GM23248 (cell line): ENCODE data around the gene SLC35F3. TPM values are rescaled to one million over a fixed set of nuclear protein-coding genes. Genes with fewer than 3 reads are reported as not detected.

Experiments
- DNase-seq: peaks from one replicate; pipeline ENCODE4 v3.0.0-alpha.2; 2015
- H2AFZ ChIP-seq: fragments of 200-600 bp; sonication (generic); 2 replicates; pipeline ENCODE4 v1.6.1; 2016; ENCODE audit warnings: antibody characterized with exemption
- H3F3A ChIP-seq: fragments of 200-600 bp; sonication (generic); 2 replicates; pipeline ENCODE4 v1.6.1; 2016; ENCODE audit warnings: mild to moderate bottlenecking, antibody characterized with exemption, mixed run types; ENCODE audit not compliant: insufficient read depth
- H3K27ac ChIP-seq: fragments of 200-600 bp; sonication (generic); 2 replicates; pipeline ENCODE4 v1.5.1; 2016; ENCODE audit warnings: mild to moderate bottlenecking
- H3K27me3 ChIP-seq: fragments of 200-600 bp; sonication (generic); replicated peaks from 2 replicates; pipeline ENCODE4 v1.6.1; 2016; ENCODE audit warnings: mild to moderate bottlenecking; ENCODE audit not compliant: insufficient read depth
- H3K36me3 ChIP-seq: fragments of 200-600 bp; sonication (generic); 2 replicates; pipeline ENCODE4 v1.6.1; 2016; ENCODE audit warnings: low read depth, mild to moderate bottlenecking
- H3K4me1 ChIP-seq: fragments of 200-600 bp; sonication (generic); 2 replicates; pipeline ENCODE4 v1.6.1; 2016; ENCODE audit warnings: mild to moderate bottlenecking; ENCODE audit not compliant: insufficient read depth
- H3K4me2 ChIP-seq: fragments of 200-600 bp; sonication (generic); one replicate; pipeline ENCODE4 v1.6.1; 2016; ENCODE audit warnings: mild to moderate bottlenecking; ENCODE audit not compliant: unreplicated experiment
- H3K4me3 ChIP-seq: fragments of 200-600 bp; sonication (generic); 2 replicates; pipeline ENCODE4 v1.5.1; 2016; ENCODE audit warnings: mild to moderate bottlenecking
- H3K79me2 ChIP-seq: fragments of 200-600 bp; sonication (generic); 2 replicates; pipeline ENCODE4 v1.6.1; 2016; ENCODE audit warnings: mild to moderate bottlenecking; ENCODE audit not compliant: insufficient read depth
- H3K9ac ChIP-seq: fragments of 200-600 bp; sonication (generic); 2 replicates; pipeline ENCODE4 v1.6.1; 2016; ENCODE audit warnings: mild to moderate bottlenecking
- H3K9me2 ChIP-seq: fragments of 200-600 bp; sonication (generic); 2 replicates; pipeline ENCODE4 v1.6.1; 2016; ENCODE audit warnings: mixed run types, mild to moderate bottlenecking, moderate library complexity; ENCODE audit not compliant: insufficient read depth
- H3K9me3 ChIP-seq: fragments of 200-600 bp; sonication (generic); one replicate; pipeline ENCODE4 v1.6.1; 2017; ENCODE audit warnings: low read depth
- H4K20me1 ChIP-seq: fragments of 200-600 bp; sonication (generic); 2 replicates; pipeline ENCODE4 v1.6.0; 2016; ENCODE audit not compliant: insufficient read depth
- EZH2 ChIP-seq: fragments of 200-600 bp; sonication (generic); IDR thresholded peaks from 2 replicates; pipeline ENCODE4 v1.6.1; 2018; ENCODE audit warnings: antibody characterized with exemption, mild to moderate bottlenecking; ENCODE audit not compliant: insufficient read depth, poor library complexity, severe bottlenecking
- EZH2phosphoT487 ChIP-seq: fragments of 200-600 bp; sonication (generic); IDR thresholded peaks from 2 replicates; pipeline ENCODE4 v1.6.1; 2018; ENCODE audit warnings: antibody characterized with exemption, moderate library complexity, mild to moderate bottlenecking, low read depth; ENCODE audit not compliant: insufficient read depth
- WGBS, 2 experiments: methylation state at CpG; one replicate each; pipeline ENCODE4 v1.1.6; 2015 to 2017; ENCODE audit warnings: low lambda C conversion rate in 2 of 2, low coverage in 1 of 2; ENCODE audit errors: missing lambda C conversion rate in 2 of 2; 5-methylcytosine and 5-hydroxymethylcytosine counted together
- in situ Hi-C: fragments of 300-500 bp; cut with MboI; formaldehyde crosslinking; loops from 2 replicates; pipeline ENCODE4 v1.15.0; 2020
- polyA plus RNA-seq: library from polyadenylated mRNA; unstranded; fragments of >200 nt; fragmentation: Nextera tagmentation; extraction: Ambion mirVana; gene quantifications from 2 replicates; pipeline ENCODE4 v1.2.1, GENCODE V29; 2016
- total RNA-seq: library from RNA; depleted of rRNA; stranded (reverse); fragments of >200 nt; shearing (Covaris generic); gene quantifications from 2 replicates; pipeline ENCODE4 v1.2.3, GENCODE V29; 2014

The SLC35F3 gene
- total and polyA plus RNA-seq, 2 experiments from 2014 or later: 0.43 to 1.3 TPM

- Histone ChIP-seq H2AFZ (no peak overlapping the region), H3K4me2 (no peak overlapping the region), H3F3A (peaks cover 13% of the 10 kb centered on the region; the same call in 1 of the 2 replicates), H3K27me3 (peaks cover 4% of the 10 kb centered on the region), H3K36me3 (no peaks in the 10 kb centered on the region), H3K79me2 (no peaks in the 10 kb centered on the region), H3K4me1 (peaks cover 14% of the 10 kb centered on the region), H4K20me1 (no peaks in the 10 kb centered on the region), H3K4me3 (no peak overlapping the region), H3K9ac (no peak overlapping the region), H3K9me2 (no peaks in the 10 kb centered on the region), H3K9me3 (no peaks in the 10 kb centered on the region), H3K27ac (no peak overlapping the region)
- DNase-seq: no peak
- in situ Hi-C loops: no loop called here
- WGBS, 2 experiments: 79 to 86% methylated on average over 18 of the region's 18 CpGs
- TF ChIP-seq EZH2phosphoT487 (no peak), EZH2 (no peak)
These were observed 412.0 kb downstream of the SLC35F3 start for GRCh38 chr1:234316486-234316885.

- Histone ChIP-seq H3K4me3 (no peak overlapping the region), H4K20me1 (no peaks in the 10 kb centered on the region), H3K79me2 (no peaks in the 10 kb centered on the region), H3K4me1 (peaks cover 14% of the 10 kb centered on the region), H3K9ac (no peak overlapping the region), H2AFZ (no peak overlapping the region), H3K4me2 (no peak overlapping the region), H3K9me3 (no peaks in the 10 kb centered on the region), H3K9me2 (no peaks in the 10 kb centered on the region), H3K27ac (no peak overlapping the region), H3K27me3 (peaks cover 4% of the 10 kb centered on the region), H3K36me3 (no peaks in the 10 kb centered on the region), H3F3A (peaks cover 13% of the 10 kb centered on the region; the same call in 1 of the 2 replicates)
- TF ChIP-seq EZH2 (no peak), EZH2phosphoT487 (no peak)
- in situ Hi-C loops: no loop called here
- DNase-seq: no peak
- WGBS, 2 experiments: 52 to 54% methylated on average over 6 of the region's 6 CpGs
These were observed 412.5 kb downstream of the SLC35F3 start for GRCh38 chr1:234316937-234317336.

DNA sequence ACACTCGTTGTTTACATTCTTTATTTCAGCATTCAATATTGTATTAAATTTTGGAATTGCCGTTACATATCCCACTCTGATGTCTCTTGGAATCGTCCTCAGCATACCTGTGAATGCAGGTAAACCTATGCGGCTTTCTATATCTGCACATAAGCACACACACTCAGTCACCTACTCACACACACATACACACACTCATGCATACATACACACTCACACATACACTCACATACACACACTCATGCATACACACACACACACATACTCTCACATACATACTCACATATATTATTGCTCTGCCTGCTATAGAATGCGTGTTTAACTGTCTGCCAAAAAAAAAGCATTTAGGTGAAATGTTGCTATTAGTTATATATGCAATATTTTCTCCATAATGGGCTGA is 415.6 kb downstream of the SLC35F3 start:
- Histone ChIP-seq H3K9ac (no peak overlapping the region), H3K4me3 (no peak overlapping the region), H3K79me2 (no peaks in the 10 kb centered on the region), H3K36me3 (no peaks in the 10 kb centered on the region), H4K20me1 (no peaks in the 10 kb centered on the region), H3K4me1 (peaks cover 9% of the 10 kb centered on the region), H3K27ac (no peak overlapping the region), H3K4me2 (no peak overlapping the region), H3F3A (peaks cover 8% of the 10 kb centered on the region; the same call in 1 of the 2 replicates), H3K27me3 (peaks cover 13% of the 10 kb centered on the region), H2AFZ (no peak overlapping the region), H3K9me3 (no peaks in the 10 kb centered on the region), H3K9me2 (no peaks in the 10 kb centered on the region)
- TF ChIP-seq EZH2phosphoT487: no peak
- TF ChIP-seq EZH2: no peak
- DNase-seq: no peak
- WGBS, 2 experiments: 50% methylated on average over 5 of the region's 5 CpGs
- in situ Hi-C loops: no loop called here

- WGBS, 2 experiments: 41 to 42% methylated on average over 8 of the region's 8 CpGs
- H3K9ac ChIP-seq: no peak overlapping the region
These were observed 416.1 kb downstream of the SLC35F3 start for GRCh38 chr1:234320549-234320948.

DNA sequence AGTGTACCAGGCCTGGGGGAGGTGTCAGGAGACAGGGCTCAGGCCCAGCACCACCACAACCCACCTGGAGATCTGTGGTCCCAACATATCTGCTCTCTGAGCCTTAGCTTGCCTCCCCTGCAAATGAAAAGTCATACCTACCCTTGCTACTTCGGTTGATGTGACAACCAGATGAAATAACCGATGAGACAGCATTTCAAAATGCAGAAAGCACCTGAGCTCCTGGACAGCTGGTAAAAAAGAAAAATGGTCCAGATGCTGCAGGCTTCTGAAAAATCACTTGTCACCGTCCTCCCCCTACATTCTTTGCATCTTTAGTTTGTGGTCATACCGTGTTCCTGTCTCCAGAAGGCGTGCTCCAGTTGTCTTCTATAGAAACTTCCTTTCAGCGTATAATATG is 416.8 kb downstream of the SLC35F3 start:
- H3K27me3 ChIP-seq: peaks cover 23% of the 10 kb centered on the region
- 65 to 66% methylated on average over 6 of the region's 6 CpGs for WGBS, 2 experiments

More at GRCh38 chr1:234320549-234320948, 416.1 kb downstream of the SLC35F3 start:
- Histone ChIP-seq H3K27ac (no peak overlapping the region), H3K4me1 (peaks cover 4% of the 10 kb centered on the region), H3K4me3 (no peak overlapping the region), H3K9me3 (no peaks in the 10 kb centered on the region), H3K79me2 (no peaks in the 10 kb centered on the region), H3F3A (peaks cover 3% of the 10 kb centered on the region; the same call in 1 of the 2 replicates), H3K27me3 (peaks cover 16% of the 10 kb centered on the region), H4K20me1 (no peaks in the 10 kb centered on the region), H3K4me2 (no peak overlapping the region), H3K36me3 (no peaks in the 10 kb centered on the region), H3K9me2 (no peaks in the 10 kb centered on the region), H2AFZ (no peak overlapping the region)
- in situ Hi-C loops: no loop called here
- TF ChIP-seq EZH2phosphoT487 (no peak), EZH2 (no peak)
- DNase-seq: no peak

More for the DNA sequence above, 416.8 kb downstream of the SLC35F3 start:
- H3K9me2 ChIP-seq: no peaks in the 10 kb centered on the region
- H3F3A ChIP-seq: no peaks in the 10 kb centered on the region
- no peak overlapping the region for H3K4me3 ChIP-seq
- TF ChIP-seq EZH2phosphoT487 (no peak), EZH2 (no peak)
- H3K27ac ChIP-seq: no peak overlapping the region
- no peak for DNase-seq
- no peaks in the 10 kb centered on the region for H3K79me2 ChIP-seq
- no peaks in the 10 kb centered on the region for H3K9me3 ChIP-seq
- H2AFZ ChIP-seq: no peak overlapping the region
- H3K36me3 ChIP-seq: no peaks in the 10 kb centered on the region
- H3K4me2 ChIP-seq: no peak overlapping the region
- H4K20me1 ChIP-seq: no peaks in the 10 kb centered on the region
- in situ Hi-C loops: no loop called here
- no peaks in the 10 kb centered on the region for H3K4me1 ChIP-seq
- no peak overlapping the region for H3K9ac ChIP-seq
